Stimulated activated CD4-positive, alpha-beta T cell treated with anti-CD3 and anti-CD28 coated beads, Interleukin-15, amount 100 ng/mL, for 1 hour (primary cell): Measurements from ENCODE around the gene GMPPA.

Experiments used
- DNase-seq, 2 donors: peaks; one replicate each; pipeline ENCODE4 v3.0.0-alpha.2; 2020; ENCODE audit warnings: low read depth in 1 of 2, low spot score in 1 of 2

Gene GMPPA

GRCh38 chr2:219467736-219468075 lies 31.0 kb upstream of the GMPPA start:
- no peak for DNase-seq

- no peak for DNase-seq
Measured at GRCh38 chr2:219468410-219469185, 30.1 kb upstream of the GMPPA start.

GRCh38 chr2:219469186-219469724 lies 29.4 kb upstream of the GMPPA start:
- no peak for DNase-seq

- no peak for DNase-seq
Measured at GRCh38 chr2:219470429-219470828, 28.3 kb upstream of the GMPPA start.

- no peak for DNase-seq
Measured at GRCh38 chr2:219471476-219472371, 27.0 kb upstream of the GMPPA start.

GRCh38 chr2:219472629-219473187 lies 26.0 kb upstream of the GMPPA start:
- no peak for DNase-seq

- DNase-seq = no peak
Measured at GRCh38 chr2:219473511-219473910, 25.2 kb upstream of the GMPPA start.

- no peak for DNase-seq
Measured at GRCh38 chr2:219474285-219475060, 24.2 kb upstream of the GMPPA start.

- no peak for DNase-seq
Measured at GRCh38 chr2:219475278-219475677, 23.4 kb upstream of the GMPPA start.

- DNase-seq = peak in 1 of 2 donors; percentile 53
Measured at GRCh38 chr2:219475697-219476651, 22.7 kb upstream of the GMPPA start.

- DNase-seq = no peak
Measured at GRCh38 chr2:219476652-219477151, 22.0 kb upstream of the GMPPA start.

- DNase-seq = no peak
Measured at GRCh38 chr2:219477179-219477578, 21.5 kb upstream of the GMPPA start.

GRCh38 chr2:219477815-219478214 lies 20.9 kb upstream of the GMPPA start:
- DNase-seq = no peak

- no peak for DNase-seq
Measured at GRCh38 chr2:219478916-219479315, 19.8 kb upstream of the GMPPA start.

GRCh38 chr2:219480004-219480403 lies 18.7 kb upstream of the GMPPA start:
- DNase-seq = no peak

GRCh38 chr2:219482674-219483405 lies 15.9 kb upstream of the GMPPA start:
- DNase-seq = no peak

GRCh38 chr2:219483451-219484342 lies 15.0 kb upstream of the GMPPA start:
- DNase-seq = no peak
